MM.1S (cell line): Measurements from ENCODE around the gene EGFLAM.

Experiments
- EZH2 ChIP-seq: fragments of 300-600 bp; sonication (generic); optimal IDR thresholded peaks from 2 replicates; pipeline ENCODE3; 2017; ENCODE audit warnings: low read depth, mild to moderate bottlenecking, antibody characterized with exemption, low read length, mixed read lengths
- EZH2phosphoT487 ChIP-seq: fragments of 300-600 bp; sonication (generic); IDR thresholded peaks from 2 replicates; pipeline ENCODE4 v1.6.1; 2018; ENCODE audit warnings: antibody characterized with exemption, low read length
- TF ChIP-seq, protein P1 (sequence below): fragments of 300-600 bp; sonication (generic); IDR thresholded peaks from 2 replicates; pipeline ENCODE4 v1.5.1; 2016; ENCODE audit warnings: antibody characterized with exemption, low read length, mixed read lengths

GRCh38 chr5:38447786-38448185, 189.4 kb downstream of the EGFLAM start:
- TF ChIP-seq, protein P1, sequence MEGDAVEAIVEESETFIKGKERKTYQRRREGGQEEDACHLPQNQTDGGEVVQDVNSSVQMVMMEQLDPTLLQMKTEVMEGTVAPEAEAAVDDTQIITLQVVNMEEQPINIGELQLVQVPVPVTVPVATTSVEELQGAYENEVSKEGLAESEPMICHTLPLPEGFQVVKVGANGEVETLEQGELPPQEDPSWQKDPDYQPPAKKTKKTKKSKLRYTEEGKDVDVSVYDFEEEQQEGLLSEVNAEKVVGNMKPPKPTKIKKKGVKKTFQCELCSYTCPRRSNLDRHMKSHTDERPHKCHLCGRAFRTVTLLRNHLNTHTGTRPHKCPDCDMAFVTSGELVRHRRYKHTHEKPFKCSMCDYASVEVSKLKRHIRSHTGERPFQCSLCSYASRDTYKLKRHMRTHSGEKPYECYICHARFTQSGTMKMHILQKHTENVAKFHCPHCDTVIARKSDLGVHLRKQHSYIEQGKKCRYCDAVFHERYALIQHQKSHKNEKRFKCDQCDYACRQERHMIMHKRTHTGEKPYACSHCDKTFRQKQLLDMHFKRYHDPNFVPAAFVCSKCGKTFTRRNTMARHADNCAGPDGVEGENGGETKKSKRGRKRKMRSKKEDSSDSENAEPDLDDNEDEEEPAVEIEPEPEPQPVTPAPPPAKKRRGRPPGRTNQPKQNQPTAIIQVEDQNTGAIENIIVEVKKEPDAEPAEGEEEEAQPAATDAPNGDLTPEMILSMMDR = no peak
- TF ChIP-seq EZH2phosphoT487 (no peak), EZH2 (no peak)
